ENCODE results near the gene YAP1.
"Not testable (repeated sequence)": the region's sequence is repeated elsewhere in the genome, so short reads cannot be mapped to it uniquely, and the experiment has no call there.

YAP1 gene

DNA sequence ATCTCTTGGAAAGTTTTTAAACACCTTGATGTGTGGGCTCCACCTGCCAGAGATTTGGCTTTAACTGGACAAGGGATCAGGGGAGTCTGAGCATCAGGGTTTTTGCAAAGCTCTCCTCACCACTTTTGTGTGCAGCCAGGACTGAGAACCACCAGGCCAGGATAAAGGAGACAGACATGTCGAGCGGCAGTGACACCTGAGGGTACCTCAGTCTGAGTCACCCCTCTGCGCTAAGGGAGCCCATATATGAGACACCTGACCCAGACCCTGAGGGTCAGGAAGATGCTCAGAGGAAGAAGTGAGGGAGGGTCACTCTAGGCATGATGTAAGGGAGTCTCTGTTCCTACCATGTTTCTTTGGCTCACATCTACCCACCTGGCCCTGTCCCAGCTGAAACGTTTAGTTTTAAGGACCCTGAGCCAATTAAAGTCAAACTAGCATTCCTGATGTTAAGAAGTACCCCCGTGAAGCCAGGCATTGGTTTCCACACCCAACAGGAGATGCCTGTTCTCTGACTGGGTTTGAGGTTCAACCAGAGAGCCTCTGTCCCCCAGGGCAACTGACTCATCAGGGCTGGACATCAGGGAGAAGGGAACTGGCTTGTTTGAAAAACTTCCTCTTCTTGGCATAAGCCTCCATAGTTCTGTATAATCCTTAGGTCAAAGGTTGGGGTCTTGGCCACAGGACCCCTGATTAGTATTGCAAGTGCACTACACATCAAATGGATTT is 134.6 kb downstream of the YAP1 start:
- H3K27ac ChIP-seq (ENCODE audit: low read depth, low read length) = no peak overlapping the region
- H3K27me3 ChIP-seq (ENCODE audit: control insufficient read depth in 5 of 5, insufficient read depth in 4 of 5, low read length in 5 of 5) = no peaks in the 10 kb centered on the region
- no peaks in the 10 kb centered on the region for H3K36me3 ChIP-seq (ENCODE audit: control insufficient read depth in 5 of 5, insufficient read depth in 5 of 5, low read length in 5 of 5)
- no peaks in the 10 kb centered on the region for H3K9me3 ChIP-seq (ENCODE audit: control insufficient read depth in 5 of 5, low read length in 5 of 5)
- H3K4me1 ChIP-seq (ENCODE audit: control insufficient read depth in 5 of 5, insufficient read depth in 5 of 5, low read length in 5 of 5) = peaks cover 2 to 14% (median 13%) of the 10 kb centered on the region in 5 donors
- H3K4me3 ChIP-seq (ENCODE audit: low read depth in 1 of 5, low read length in 5 of 5) = no peak overlapping the region
- no peak overlapping the region for H3K9ac ChIP-seq (ENCODE audit: low read length in 5 of 5)

DNA sequence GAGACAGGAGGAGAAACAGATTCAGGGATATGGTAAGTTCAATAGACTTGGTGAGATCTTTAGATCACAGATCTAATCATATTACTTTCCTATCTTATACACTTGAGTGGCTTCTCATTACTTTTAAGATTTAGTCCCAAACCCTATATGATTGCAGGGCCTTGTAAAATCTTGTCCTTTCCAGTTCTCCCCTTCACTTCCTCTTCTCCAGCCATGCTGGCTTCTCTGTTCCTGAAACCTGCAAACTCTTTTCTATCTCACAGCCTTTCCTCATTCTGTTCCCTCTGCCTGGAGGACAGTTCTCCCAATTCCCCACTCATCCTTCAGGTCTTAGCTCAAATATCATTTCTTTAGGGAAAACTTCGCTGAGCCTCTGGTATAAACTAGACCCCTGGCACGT is 141.2 kb downstream of the YAP1 start:
- no peaks in the 10 kb centered on the region for H3K4me1 ChIP-seq (ENCODE audit: control insufficient read depth in 5 of 5, insufficient read depth in 5 of 5, low read length in 5 of 5)
- no peak overlapping the region for H3K4me3 ChIP-seq (ENCODE audit: low read depth in 1 of 5, low read length in 5 of 5)
- H3K27ac ChIP-seq (ENCODE audit: low read depth, low read length) = no peak overlapping the region
- no peaks in the 10 kb centered on the region for H3K27me3 ChIP-seq (ENCODE audit: control insufficient read depth in 5 of 5, insufficient read depth in 4 of 5, low read length in 5 of 5)
- no peaks in the 10 kb centered on the region for H3K9me3 ChIP-seq (ENCODE audit: control insufficient read depth in 5 of 5, low read length in 5 of 5)
- H3K9ac ChIP-seq (ENCODE audit: low read length in 5 of 5) = no peak overlapping the region
- H3K36me3 ChIP-seq (ENCODE audit: control insufficient read depth in 5 of 5, insufficient read depth in 5 of 5, low read length in 5 of 5) = no peaks in the 10 kb centered on the region

DNA sequence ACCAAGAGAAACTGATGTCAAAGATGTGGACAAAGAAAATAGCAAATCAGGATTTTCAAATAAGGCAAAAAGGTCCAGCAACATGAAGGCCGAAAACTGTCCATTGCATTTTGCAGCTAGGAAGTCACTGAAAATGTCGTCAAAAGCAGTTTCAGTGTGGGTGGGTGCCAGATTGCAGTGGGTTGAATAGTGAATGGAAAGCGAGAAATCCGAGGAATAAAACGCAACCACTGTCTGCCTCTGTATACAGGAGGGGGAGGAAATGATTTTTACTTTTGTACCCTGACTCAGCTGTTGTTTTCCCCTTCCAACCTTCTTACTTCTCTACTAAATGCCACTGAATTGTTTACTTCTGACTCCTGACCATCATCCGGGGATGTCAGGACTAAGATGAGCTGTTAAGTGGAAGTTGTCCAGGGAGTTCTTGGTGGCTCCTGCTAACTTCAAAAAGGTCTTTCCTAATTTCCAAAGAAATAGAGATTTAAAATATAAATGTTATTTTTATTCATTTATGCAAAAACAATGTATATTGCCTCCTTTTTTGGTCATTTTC is 142.2 kb downstream of the YAP1 start:
- Histone ChIP-seq H3K36me3 (ENCODE audit: control insufficient read depth in 5 of 5, insufficient read depth in 5 of 5, low read length in 5 of 5) (no peaks in the 10 kb centered on the region), H3K4me1 (ENCODE audit: control insufficient read depth in 5 of 5, insufficient read depth in 5 of 5, low read length in 5 of 5) (no peaks in the 10 kb centered on the region), H3K4me3 (ENCODE audit: low read depth in 1 of 5, low read length in 5 of 5) (no peak overlapping the region), H3K9ac (ENCODE audit: low read length in 5 of 5) (no peak overlapping the region), H3K9me3 (ENCODE audit: control insufficient read depth in 5 of 5, low read length in 5 of 5) (no peaks in the 10 kb centered on the region), H3K27me3 (ENCODE audit: control insufficient read depth in 5 of 5, insufficient read depth in 4 of 5, low read length in 5 of 5) (no peaks in the 10 kb centered on the region), H3K27ac (ENCODE audit: low read depth, low read length) (no peak overlapping the region)

DNA sequence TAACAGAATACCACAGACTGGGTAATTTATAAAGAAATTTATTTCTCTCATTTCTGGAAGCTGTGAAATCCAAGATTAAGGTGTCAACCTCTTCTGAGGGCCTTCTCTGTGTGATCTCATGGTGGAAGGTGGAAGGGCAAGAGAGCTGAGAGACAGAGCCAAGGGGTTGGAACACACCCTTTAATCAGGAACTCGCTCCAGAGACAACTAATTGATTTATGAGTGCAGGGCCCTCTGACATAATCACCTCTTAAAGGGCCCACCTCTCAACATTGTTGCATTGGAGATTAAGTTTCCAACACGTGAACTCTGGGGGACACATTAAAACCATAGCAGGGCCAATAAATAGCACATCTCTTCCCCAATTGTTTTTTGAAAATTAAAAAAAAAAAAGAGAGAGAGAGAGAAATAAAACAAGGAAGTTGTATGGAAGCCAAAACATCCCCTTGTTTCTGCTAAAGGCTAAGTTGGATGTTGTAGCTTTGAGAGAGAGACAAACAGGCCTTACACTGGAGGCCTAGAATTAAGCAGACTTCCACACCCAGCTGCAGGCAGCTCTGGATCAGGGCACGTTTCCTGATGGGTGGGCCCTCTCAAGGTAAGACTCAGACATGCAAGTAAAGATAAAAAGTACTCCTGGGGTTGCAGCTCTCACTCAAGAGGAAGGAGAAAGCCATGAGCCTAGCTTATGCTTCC is 142.9 kb downstream of the YAP1 start:
- no peaks in the 10 kb centered on the region for H3K9me3 ChIP-seq (ENCODE audit: control insufficient read depth in 5 of 5, low read length in 5 of 5)
- no peaks in the 10 kb centered on the region for H3K27me3 ChIP-seq (ENCODE audit: control insufficient read depth in 5 of 5, insufficient read depth in 4 of 5, low read length in 5 of 5)
- no peaks in the 10 kb centered on the region for H3K36me3 ChIP-seq (ENCODE audit: control insufficient read depth in 5 of 5, insufficient read depth in 5 of 5, low read length in 5 of 5)
- no peak overlapping the region for H3K9ac ChIP-seq (ENCODE audit: low read length in 5 of 5)
- no peak overlapping the region for H3K4me3 ChIP-seq (ENCODE audit: low read depth in 1 of 5, low read length in 5 of 5)
- no peak overlapping the region for H3K27ac ChIP-seq (ENCODE audit: low read depth, low read length)
- no peaks in the 10 kb centered on the region for H3K4me1 ChIP-seq (ENCODE audit: control insufficient read depth in 5 of 5, insufficient read depth in 5 of 5, low read length in 5 of 5)

DNA sequence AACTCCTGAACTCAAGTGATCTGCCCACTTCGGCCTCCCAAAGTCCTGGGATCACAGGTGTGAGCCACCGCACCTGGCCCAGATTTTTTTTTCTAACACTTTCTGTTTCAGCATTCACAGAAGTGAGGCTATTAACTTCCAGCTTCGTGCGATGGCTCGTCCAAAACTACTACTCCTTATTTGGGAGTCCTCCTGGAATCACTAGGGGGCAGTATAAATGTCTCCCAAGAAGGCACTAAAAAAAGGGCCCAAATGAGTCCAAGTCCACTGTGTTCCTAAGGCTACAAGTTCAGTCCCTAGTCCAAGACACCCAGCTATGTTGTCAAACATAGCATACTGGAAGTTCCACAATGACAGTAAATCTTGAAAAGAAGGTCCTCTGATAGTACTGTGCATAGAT is 143.8 kb downstream of the YAP1 start:
- no peaks in the 10 kb centered on the region for H3K4me1 ChIP-seq (ENCODE audit: control insufficient read depth in 5 of 5, insufficient read depth in 5 of 5, low read length in 5 of 5)
- no peaks in the 10 kb centered on the region for H3K27me3 ChIP-seq (ENCODE audit: control insufficient read depth in 5 of 5, insufficient read depth in 4 of 5, low read length in 5 of 5)
- no peak overlapping the region for H3K27ac ChIP-seq (ENCODE audit: low read depth, low read length)
- no peaks in the 10 kb centered on the region for H3K9me3 ChIP-seq (ENCODE audit: control insufficient read depth in 5 of 5, low read length in 5 of 5)
- no peaks in the 10 kb centered on the region for H3K36me3 ChIP-seq (ENCODE audit: control insufficient read depth in 5 of 5, insufficient read depth in 5 of 5, low read length in 5 of 5)
- no peak overlapping the region for H3K9ac ChIP-seq (ENCODE audit: low read length in 5 of 5)
- no peak overlapping the region for H3K4me3 ChIP-seq (ENCODE audit: low read depth in 1 of 5, low read length in 5 of 5)

DNA sequence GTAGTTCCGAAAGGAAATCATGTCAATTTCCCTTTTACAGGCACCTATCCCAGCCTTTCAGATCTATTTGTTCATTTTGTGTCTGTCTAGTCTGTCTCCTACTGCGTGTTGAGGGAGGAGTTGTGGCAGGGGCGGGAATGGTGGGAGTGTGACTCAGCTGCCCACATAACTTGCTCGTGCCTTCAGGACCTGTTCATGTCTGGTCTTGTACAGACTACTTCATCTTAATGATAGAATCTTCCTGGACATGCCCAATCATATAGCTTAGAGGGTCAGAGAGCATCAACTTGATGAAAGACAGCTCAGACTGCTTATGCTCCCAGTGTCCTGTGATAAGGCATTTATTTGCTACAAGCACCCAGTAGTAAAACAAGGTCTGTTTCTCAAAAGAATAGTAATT is 146.0 kb downstream of the YAP1 start:
- H3K4me3 ChIP-seq (ENCODE audit: low read depth in 1 of 5, low read length in 5 of 5) = no peak overlapping the region
- no peak overlapping the region for H3K27ac ChIP-seq (ENCODE audit: low read depth, low read length)
- no peaks in the 10 kb centered on the region for H3K4me1 ChIP-seq (ENCODE audit: control insufficient read depth in 5 of 5, insufficient read depth in 5 of 5, low read length in 5 of 5)
- H3K27me3 ChIP-seq (ENCODE audit: control insufficient read depth in 5 of 5, insufficient read depth in 4 of 5, low read length in 5 of 5) = no peaks in the 10 kb centered on the region
- H3K36me3 ChIP-seq (ENCODE audit: control insufficient read depth in 5 of 5, insufficient read depth in 5 of 5, low read length in 5 of 5) = no peaks in the 10 kb centered on the region
- H3K9ac ChIP-seq (ENCODE audit: low read length in 5 of 5) = no peak overlapping the region
- no peaks in the 10 kb centered on the region for H3K9me3 ChIP-seq (ENCODE audit: control insufficient read depth in 5 of 5, low read length in 5 of 5)

DNA sequence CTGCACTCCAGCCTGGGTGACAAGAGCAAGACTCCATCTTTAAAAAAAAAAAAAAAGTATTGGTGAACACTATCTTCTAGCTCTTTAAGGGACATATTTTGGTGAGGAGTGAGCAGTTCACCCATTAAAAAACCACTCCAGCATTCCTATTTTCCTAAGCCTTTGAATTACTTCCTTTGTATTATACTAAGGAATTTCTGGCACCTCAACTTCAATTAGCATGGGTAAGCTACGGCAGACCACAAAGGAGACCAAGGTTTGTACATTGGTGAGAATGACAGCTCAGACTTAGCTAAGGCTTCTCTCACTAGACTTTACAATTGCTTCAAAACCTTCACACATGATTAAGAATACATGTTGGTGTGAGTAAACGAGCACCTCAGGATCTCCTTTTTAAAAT is 150.0 kb downstream of the YAP1 start:
- Histone ChIP-seq H3K9me3 (ENCODE audit: control insufficient read depth in 5 of 5, low read length in 5 of 5) (no peaks in the 10 kb centered on the region), H3K27ac (ENCODE audit: low read depth, low read length) (no peak overlapping the region), H3K4me1 (ENCODE audit: control insufficient read depth in 5 of 5, insufficient read depth in 5 of 5, low read length in 5 of 5) (no peaks in the 10 kb centered on the region), H3K9ac (ENCODE audit: low read length in 5 of 5) (no peak overlapping the region), H3K36me3 (ENCODE audit: control insufficient read depth in 5 of 5, insufficient read depth in 5 of 5, low read length in 5 of 5) (no peaks in the 10 kb centered on the region), H3K4me3 (ENCODE audit: low read depth in 1 of 5, low read length in 5 of 5) (no peak overlapping the region), H3K27me3 (ENCODE audit: control insufficient read depth in 5 of 5, insufficient read depth in 4 of 5, low read length in 5 of 5) (no peaks in the 10 kb centered on the region)

DNA sequence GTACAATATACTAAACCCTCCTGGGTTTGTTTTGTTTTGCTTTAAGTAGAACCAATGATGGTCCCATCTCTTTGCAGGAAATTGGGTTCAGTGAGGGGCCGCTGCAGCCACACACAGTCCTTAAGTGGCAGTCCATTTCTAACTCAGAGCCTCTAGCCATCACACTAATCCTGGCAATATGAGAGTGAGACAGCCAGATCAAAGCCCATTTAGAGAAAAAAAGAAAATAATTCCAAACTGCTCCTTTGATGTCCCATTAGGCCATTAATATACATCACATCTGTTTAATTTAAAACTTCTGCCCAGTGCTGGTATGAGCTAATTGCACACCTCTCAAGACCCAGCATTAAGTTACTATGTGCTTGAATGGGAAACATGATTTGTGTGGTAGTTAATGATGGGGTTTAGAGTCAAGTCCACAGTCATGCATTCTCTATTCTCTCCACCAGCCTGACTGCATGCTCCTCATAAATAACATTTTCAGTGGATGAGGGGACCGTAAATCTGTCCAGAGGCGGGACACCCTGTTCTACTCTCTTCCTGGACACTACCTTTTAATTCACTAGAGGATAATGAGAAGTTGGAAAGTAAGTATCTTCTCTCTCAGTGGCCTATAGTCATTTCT is 153.2 kb downstream of the YAP1 start:
- no peaks in the 10 kb centered on the region for H3K9me3 ChIP-seq (ENCODE audit: control insufficient read depth in 5 of 5, low read length in 5 of 5)
- peaks cover 0 to 8% (median 7%) of the 10 kb centered on the region in 5 donors for H3K4me1 ChIP-seq (ENCODE audit: control insufficient read depth in 5 of 5, insufficient read depth in 5 of 5, low read length in 5 of 5)
- H3K36me3 ChIP-seq (ENCODE audit: control insufficient read depth in 5 of 5, insufficient read depth in 5 of 5, low read length in 5 of 5) = no peaks in the 10 kb centered on the region
- no peak overlapping the region for H3K4me3 ChIP-seq (ENCODE audit: low read depth in 1 of 5, low read length in 5 of 5)
- H3K27ac ChIP-seq (ENCODE audit: low read depth, low read length) = no peak overlapping the region
- H3K27me3 ChIP-seq (ENCODE audit: control insufficient read depth in 5 of 5, insufficient read depth in 4 of 5, low read length in 5 of 5) = no peaks in the 10 kb centered on the region
- no peak overlapping the region for H3K9ac ChIP-seq (ENCODE audit: low read length in 5 of 5)

DNA sequence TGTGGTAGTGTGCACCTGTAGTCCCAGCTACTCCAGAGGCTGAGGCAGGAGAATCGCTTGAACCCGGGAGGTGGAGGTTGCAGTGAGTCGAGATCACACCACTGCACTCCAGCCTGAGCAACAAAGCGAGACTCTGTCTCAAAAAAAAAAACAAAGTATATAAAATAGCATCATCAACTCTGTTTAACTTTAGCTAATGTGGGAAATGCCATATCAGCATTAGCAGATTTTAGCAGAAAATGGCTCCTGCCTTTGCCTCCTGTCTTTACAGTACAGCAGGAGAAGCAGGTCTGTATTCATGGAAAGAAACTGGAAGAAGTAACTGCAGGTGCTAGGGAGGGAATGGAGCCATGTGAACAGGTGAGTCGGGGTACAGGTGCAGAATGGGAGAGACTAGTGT is 154.5 kb downstream of the YAP1 start:
- H3K4me1 ChIP-seq (ENCODE audit: control insufficient read depth in 5 of 5, insufficient read depth in 5 of 5, low read length in 5 of 5) = peaks cover 0 to 15% (median 13%) of the 10 kb centered on the region in 5 donors
- H3K4me3 ChIP-seq (ENCODE audit: low read depth in 1 of 5, low read length in 5 of 5); H3K27ac ChIP-seq (ENCODE audit: low read depth, low read length); H3K27me3 ChIP-seq (ENCODE audit: control insufficient read depth in 5 of 5, insufficient read depth in 4 of 5, low read length in 5 of 5); H3K9ac ChIP-seq (ENCODE audit: low read length in 5 of 5); H3K36me3 ChIP-seq (ENCODE audit: control insufficient read depth in 5 of 5, insufficient read depth in 5 of 5, low read length in 5 of 5); H3K9me3 ChIP-seq (ENCODE audit: control insufficient read depth in 5 of 5, low read length in 5 of 5): not testable (repeated sequence)

DNA sequence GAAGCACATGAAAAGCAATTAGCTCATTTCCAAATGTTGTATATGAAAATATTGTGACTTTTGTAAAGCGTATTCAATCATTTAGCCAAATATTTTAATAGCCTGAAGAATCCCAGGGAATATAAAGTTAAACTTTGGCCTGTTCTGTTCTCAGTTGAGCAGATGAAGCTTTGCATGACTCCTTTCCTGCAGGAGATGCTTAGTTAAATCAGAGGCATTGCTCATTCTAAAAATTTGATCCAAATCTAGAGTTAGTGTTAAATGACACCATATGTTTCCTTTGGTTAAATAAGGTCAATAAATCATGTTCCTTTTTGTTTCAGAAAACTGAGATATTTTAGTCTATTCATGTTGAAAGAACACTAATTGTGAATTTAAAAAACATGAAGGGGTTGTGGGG is 155.9 kb downstream of the YAP1 start:
- peaks cover 0 to 15% (median 13%) of the 10 kb centered on the region in 5 donors for H3K4me1 ChIP-seq (ENCODE audit: control insufficient read depth in 5 of 5, insufficient read depth in 5 of 5, low read length in 5 of 5)
- peaks cover 0 to 3% (median 0%) of the 10 kb centered on the region in 5 donors for H3K27me3 ChIP-seq (ENCODE audit: control insufficient read depth in 5 of 5, insufficient read depth in 4 of 5, low read length in 5 of 5)
- no peak overlapping the region for H3K27ac ChIP-seq (ENCODE audit: low read depth, low read length)
- H3K4me3 ChIP-seq (ENCODE audit: low read depth in 1 of 5, low read length in 5 of 5) = no peak overlapping the region
- H3K9ac ChIP-seq (ENCODE audit: low read length in 5 of 5) = no peak overlapping the region
- no peaks in the 10 kb centered on the region for H3K9me3 ChIP-seq (ENCODE audit: control insufficient read depth in 5 of 5, low read length in 5 of 5)
- no peaks in the 10 kb centered on the region for H3K36me3 ChIP-seq (ENCODE audit: control insufficient read depth in 5 of 5, insufficient read depth in 5 of 5, low read length in 5 of 5)

All from subcutaneous abdominal adipose tissue (tissue), 5 donors.